Left ventricle myocardium inferior (tissue), 1 donor: ENCODE data around the gene TBC1D20. TPM values are rescaled to one million over a fixed set of nuclear protein-coding genes. Genes with fewer than 3 reads are reported as not detected.
A peak's percentile ranks its signal among the peaks of the same experiment; 100 is the strongest.

Experiments used
- DNase-seq: peaks from one replicate; pipeline ENCODE4 v3.0.0-alpha.2; 2020
- H3K27ac ChIP-seq: fragments of 200-600 bp; replicated peaks from 2 replicates; pipeline ENCODE4 v1.8.0; 2021
- H3K27me3 ChIP-seq: fragments of 200-600 bp; 2 replicates; pipeline ENCODE4 v1.8.0; 2021; ENCODE audit warnings: low read depth
- H3K36me3 ChIP-seq: fragments of 200-600 bp; 2 replicates; pipeline ENCODE4 v1.8.0; 2021
- H3K4me1 ChIP-seq: fragments of 200-600 bp; 2 replicates; pipeline ENCODE4 v1.8.0; 2021
- H3K4me3 ChIP-seq: fragments of 200-600 bp; 2 replicates; pipeline ENCODE4 v1.8.0; 2021; ENCODE audit warnings: mild to moderate bottlenecking, moderate library complexity
- H3K9me3 ChIP-seq: fragments of 200-600 bp; replicated peaks from 2 replicates; pipeline ENCODE4 v1.8.0; 2021
- intact Hi-C: fragments of 100-400 bp; cut with micrococcal nuclease; formaldehyde crosslinking; loops from one replicate; pipeline ENCODE4 v1.11.0; 2022
- total RNA-seq: library from RNA; stranded (reverse); fragmentation: NEBNext Ultra II Directional; extraction: Animal tissue kit (Norgen Biotek cat#: 25700); gene quantifications from one replicate; pipeline ENCODE4 v1.2.1, GENCODE V29; 2021
- TF ChIP-seq, protein P1 (sequence below): fragments of 200-600 bp; IDR thresholded peaks from 2 replicates; pipeline ENCODE4 v1.8.0; 2021; ENCODE audit warnings: antibody characterized with exemption, mild to moderate bottlenecking, borderline replicate concordance
- donor health status: DM: no; HTN: yes; CAD: no; lungs with severe emphysema.

The TBC1D20 gene
- total RNA-seq, 1 donor from 2014 or later = 23.0 TPM

- Histone ChIP-seq H3K36me3 (peaks cover 23% of the 10 kb centered on the region), H3K9me3 (no peaks in the 10 kb centered on the region), H3K4me3 (peak overlapping the region; percentile 76), H3K27me3 (no peaks in the 10 kb centered on the region), H3K4me1 (peaks cover 34% of the 10 kb centered on the region), H3K27ac (no peak overlapping the region)
- no peak for DNase-seq
- TF ChIP-seq, protein P1, sequence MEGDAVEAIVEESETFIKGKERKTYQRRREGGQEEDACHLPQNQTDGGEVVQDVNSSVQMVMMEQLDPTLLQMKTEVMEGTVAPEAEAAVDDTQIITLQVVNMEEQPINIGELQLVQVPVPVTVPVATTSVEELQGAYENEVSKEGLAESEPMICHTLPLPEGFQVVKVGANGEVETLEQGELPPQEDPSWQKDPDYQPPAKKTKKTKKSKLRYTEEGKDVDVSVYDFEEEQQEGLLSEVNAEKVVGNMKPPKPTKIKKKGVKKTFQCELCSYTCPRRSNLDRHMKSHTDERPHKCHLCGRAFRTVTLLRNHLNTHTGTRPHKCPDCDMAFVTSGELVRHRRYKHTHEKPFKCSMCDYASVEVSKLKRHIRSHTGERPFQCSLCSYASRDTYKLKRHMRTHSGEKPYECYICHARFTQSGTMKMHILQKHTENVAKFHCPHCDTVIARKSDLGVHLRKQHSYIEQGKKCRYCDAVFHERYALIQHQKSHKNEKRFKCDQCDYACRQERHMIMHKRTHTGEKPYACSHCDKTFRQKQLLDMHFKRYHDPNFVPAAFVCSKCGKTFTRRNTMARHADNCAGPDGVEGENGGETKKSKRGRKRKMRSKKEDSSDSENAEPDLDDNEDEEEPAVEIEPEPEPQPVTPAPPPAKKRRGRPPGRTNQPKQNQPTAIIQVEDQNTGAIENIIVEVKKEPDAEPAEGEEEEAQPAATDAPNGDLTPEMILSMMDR = no peak
- intact Hi-C loops = no loop called here
Observed at GRCh38 chr20:409697-410559, 52.4 kb downstream of the TBC1D20 start.

DNA sequence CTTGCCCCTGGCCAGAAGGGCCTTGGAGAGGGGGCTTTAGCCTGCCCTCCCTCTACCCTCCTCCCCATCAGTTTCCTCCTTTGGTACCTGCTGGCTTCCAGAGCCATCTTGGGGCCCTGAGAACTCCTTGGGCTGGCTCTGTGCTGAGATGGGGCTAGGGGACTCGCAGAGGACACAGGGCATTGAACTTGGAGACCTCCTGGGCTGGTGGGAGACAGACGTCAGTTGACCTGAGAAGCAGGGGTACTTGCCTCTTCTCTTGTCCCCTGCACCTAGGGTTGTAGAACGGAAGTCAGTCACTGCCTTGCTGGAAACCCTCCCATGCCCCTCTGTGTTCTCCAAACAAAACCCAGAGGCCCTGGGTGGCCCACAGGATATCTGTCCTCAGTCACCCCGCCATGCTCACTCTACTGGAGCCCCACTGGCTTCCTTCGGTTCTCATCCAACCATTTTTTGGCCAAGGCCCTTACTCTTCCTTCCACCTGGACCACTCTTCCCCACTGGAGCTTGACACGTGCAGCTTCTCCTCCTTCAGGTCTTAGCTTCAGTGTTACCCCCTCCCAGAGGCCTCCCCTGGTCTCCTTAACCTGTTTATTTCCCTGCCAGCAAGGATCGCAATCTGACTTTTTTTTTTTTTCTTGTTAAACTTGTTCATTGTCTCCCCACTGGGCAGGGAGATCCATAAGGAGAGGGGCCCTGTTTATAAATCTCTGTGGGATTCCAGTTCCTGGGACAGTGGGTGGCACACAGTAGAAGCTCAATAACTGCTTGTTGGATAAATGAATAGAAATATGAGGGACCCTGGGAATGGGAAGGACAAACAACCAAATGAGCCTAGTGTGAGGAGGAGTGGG, 53.3 kb downstream of the TBC1D20 start:
- intact Hi-C loops = no loop called here
- Histone ChIP-seq H3K4me3 (peak overlapping the region; percentile 76), H3K27me3 (no peaks in the 10 kb centered on the region), H3K4me1 (peaks cover 34% of the 10 kb centered on the region), H3K36me3 (peaks cover 23% of the 10 kb centered on the region), H3K27ac (peak overlapping the region; percentile 96), H3K9me3 (no peaks in the 10 kb centered on the region)
- no peak for DNase-seq
- TF ChIP-seq, protein P1 = no peak

GRCh38 chr20:407953-408842, 54.1 kb downstream of the TBC1D20 start, which contains the start of gene RBCK1:
Gene RBCK1, plus strand, starts transcription at chr20:408299. Its CDS starts 459 bp downstream, at chr20:408758.
- intact Hi-C loops = no loop called here
- H3K4me1 ChIP-seq = peaks cover 34% of the 10 kb centered on the region
- no peaks in the 10 kb centered on the region for H3K9me3 ChIP-seq
- peak within 1 kb of the TSS; percentile 76 for H3K4me3 ChIP-seq
- DNase-seq = peak; percentile 86
- H3K27me3 ChIP-seq = no peaks in the 10 kb centered on the region
- peaks cover 23% of the 10 kb centered on the region for H3K36me3 ChIP-seq
- H3K27ac ChIP-seq = peak within 1 kb of the TSS; percentile 96
- TF ChIP-seq, protein P1 = no peak

- Histone ChIP-seq H3K4me1 (peaks cover 34% of the 10 kb centered on the region), H3K9me3 (no peaks in the 10 kb centered on the region), H3K36me3 (peaks cover 23% of the 10 kb centered on the region), H3K4me3 (peak overlapping the region; percentile 76), H3K27ac (peak overlapping the region; percentile 96), H3K27me3 (no peaks in the 10 kb centered on the region)
- intact Hi-C loops = no loop called here
- DNase-seq = peak; percentile 80
- TF ChIP-seq, protein P1 = peak; percentile 28
Observed at GRCh38 chr20:407133-407952, 55.0 kb downstream of the TBC1D20 start.
